ENCODE measurements around the gene SORBS2. TPM values are rescaled to one million over a fixed set of nuclear protein-coding genes. Genes with fewer than 3 reads are reported as not detected.

SORBS2 gene
- polyA plus RNA-seq, 10 donors = 13.3 to 33.8 (median 22.9) TPM

- DNase-seq = no peak
Measured at GRCh38 chr4:185775792-185776555, 36.0 kb downstream of the SORBS2 start.

- peak in 1 of 3 donors; percentile 84 for DNase-seq
Measured at GRCh38 chr4:185774845-185775680, 36.9 kb downstream of the SORBS2 start.

- DNase-seq = no peak
Measured at GRCh38 chr4:185774131-185774653, 37.8 kb downstream of the SORBS2 start.

GRCh38 chr4:185773419-185773818 lies 38.6 kb downstream of the SORBS2 start:
- DNase-seq = no peak

- DNase-seq = no peak
Measured at GRCh38 chr4:185772391-185773093, 39.5 kb downstream of the SORBS2 start.

GRCh38 chr4:185771711-185772390 lies 40.1 kb downstream of the SORBS2 start:
- no peak for DNase-seq

GRCh38 chr4:185767528-185767927 lies 44.5 kb downstream of the SORBS2 start:
- DNase-seq = no peak

- no peak for DNase-seq
Measured at GRCh38 chr4:185764876-185765275, 47.1 kb downstream of the SORBS2 start.

GRCh38 chr4:185761352-185762235 lies 50.4 kb downstream of the SORBS2 start:
- no peak for DNase-seq

- DNase-seq = no peak
Measured at GRCh38 chr4:185758807-185759206, 53.2 kb downstream of the SORBS2 start.

GRCh38 chr4:185755451-185755850 lies 56.5 kb downstream of the SORBS2 start:
- no peak for DNase-seq

- DNase-seq = no peak
Measured at GRCh38 chr4:185754961-185755360, 57.0 kb downstream of the SORBS2 start.

- DNase-seq = no peak
Measured at GRCh38 chr4:185752872-185753271, 59.1 kb downstream of the SORBS2 start.

GRCh38 chr4:185749858-185750257 lies 62.1 kb downstream of the SORBS2 start:
- DNase-seq = no peak

GRCh38 chr4:185748901-185749390 lies 63.0 kb downstream of the SORBS2 start:
- DNase-seq = no peak

- no peak for DNase-seq
Measured at GRCh38 chr4:185745891-185746290, 66.1 kb downstream of the SORBS2 start.

GRCh38 chr4:185744946-185745345 lies 67.0 kb downstream of the SORBS2 start:
- DNase-seq = no peak

GRCh38 chr4:185744488-185744862 lies 67.5 kb downstream of the SORBS2 start:
- DNase-seq = no peak

GRCh38 chr4:185743722-185744487 lies 68.1 kb downstream of the SORBS2 start:
- DNase-seq = no peak

GRCh38 chr4:185742766-185743165 lies 69.2 kb downstream of the SORBS2 start:
- DNase-seq = no peak
